Fibroblast of pulmonary artery (primary cell): ENCODE results near the gene USP25.

ENCODE experiments used
- DNase-seq: peaks from one replicate; pipeline ENCODE4 v3.0.0-alpha.2; 2010; ENCODE audit warnings: low read depth
- H3K4me3 ChIP-seq: replicated peaks from 2 replicates; pipeline ENCODE4 v1.5.1; 2011; ENCODE audit warnings: low read depth, mild to moderate bottlenecking, control low read depth, low read length, moderate library complexity
- TF ChIP-seq, protein P1 (sequence below): IDR thresholded peaks from 2 replicates; pipeline ENCODE4 v1.5.1; 2011; ENCODE audit warnings: mild to moderate bottlenecking, control low read depth, low read length, inconsistent platforms; ENCODE audit errors: missing control alignments

The USP25 gene

DNA sequence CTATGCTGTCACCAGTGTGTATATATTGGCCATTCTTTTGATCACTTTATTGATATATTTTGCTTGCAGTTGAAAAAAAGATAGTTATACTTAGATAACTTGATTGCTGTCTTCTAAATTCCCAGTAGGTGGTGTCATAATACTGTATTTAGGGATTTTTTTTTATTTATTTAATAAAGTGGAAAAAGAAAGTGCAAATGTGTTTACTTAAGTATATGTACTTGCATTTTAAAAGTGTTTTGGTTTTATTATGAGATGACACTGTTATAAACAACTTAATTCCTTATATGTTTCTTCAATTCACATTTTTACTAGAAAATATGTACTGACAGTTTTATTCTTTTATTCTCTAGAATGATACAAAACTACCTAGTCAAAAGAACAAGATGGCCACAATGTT is 164.8 kb downstream of the USP25 start:
- DNase-seq, result peak; percentile 51
- no peak overlapping the region for H3K4me3 ChIP-seq
- TF ChIP-seq, protein P1, sequence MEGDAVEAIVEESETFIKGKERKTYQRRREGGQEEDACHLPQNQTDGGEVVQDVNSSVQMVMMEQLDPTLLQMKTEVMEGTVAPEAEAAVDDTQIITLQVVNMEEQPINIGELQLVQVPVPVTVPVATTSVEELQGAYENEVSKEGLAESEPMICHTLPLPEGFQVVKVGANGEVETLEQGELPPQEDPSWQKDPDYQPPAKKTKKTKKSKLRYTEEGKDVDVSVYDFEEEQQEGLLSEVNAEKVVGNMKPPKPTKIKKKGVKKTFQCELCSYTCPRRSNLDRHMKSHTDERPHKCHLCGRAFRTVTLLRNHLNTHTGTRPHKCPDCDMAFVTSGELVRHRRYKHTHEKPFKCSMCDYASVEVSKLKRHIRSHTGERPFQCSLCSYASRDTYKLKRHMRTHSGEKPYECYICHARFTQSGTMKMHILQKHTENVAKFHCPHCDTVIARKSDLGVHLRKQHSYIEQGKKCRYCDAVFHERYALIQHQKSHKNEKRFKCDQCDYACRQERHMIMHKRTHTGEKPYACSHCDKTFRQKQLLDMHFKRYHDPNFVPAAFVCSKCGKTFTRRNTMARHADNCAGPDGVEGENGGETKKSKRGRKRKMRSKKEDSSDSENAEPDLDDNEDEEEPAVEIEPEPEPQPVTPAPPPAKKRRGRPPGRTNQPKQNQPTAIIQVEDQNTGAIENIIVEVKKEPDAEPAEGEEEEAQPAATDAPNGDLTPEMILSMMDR, result peak; percentile 36

DNA sequence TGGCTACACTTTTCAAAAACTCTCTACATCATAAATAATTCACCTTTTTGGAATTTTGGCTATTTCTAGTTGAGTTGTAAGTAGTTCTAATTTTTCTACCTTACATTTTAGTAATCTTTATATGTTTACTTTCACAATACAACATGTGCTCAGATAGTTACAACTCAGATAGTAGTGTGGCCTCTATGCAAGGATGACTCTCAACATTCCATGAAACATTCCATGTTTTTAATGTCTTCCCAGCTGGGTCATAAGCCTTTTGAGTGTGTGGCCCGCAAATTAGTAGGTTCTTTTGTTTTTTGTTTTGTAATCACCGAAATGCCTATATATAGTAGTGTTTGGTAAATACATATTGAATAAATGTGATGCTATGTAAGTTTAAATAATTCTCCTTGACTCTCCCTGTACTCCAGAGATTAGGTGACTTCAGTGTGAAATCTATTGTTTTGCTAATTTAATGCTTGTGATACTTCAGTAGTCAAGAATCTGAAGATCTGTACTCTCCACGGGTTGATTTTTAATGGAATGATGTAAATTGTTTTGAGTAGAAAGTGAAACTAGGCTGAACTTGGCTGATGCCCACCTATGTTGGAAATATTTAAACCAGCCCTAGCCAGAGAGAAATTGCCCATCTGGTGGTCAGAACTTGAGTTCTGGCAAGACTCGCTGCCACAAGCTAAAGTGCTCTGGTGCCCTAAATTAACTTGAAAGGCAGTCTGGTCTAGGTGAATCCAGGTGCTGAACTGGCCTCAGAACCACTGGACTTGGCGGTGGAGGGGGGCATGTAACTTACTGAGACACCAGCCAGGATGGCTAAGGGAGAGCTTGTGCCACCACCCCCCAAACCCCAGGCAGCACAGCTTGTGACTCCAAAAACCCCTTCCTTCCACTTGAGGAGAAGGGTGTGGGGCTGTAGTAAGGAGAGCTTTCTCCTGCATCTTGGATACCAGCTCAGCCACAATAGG is 165.6 kb downstream of the USP25 start:
- no peak overlapping the region for H3K4me3 ChIP-seq
- TF ChIP-seq, protein P1, result no peak
- DNase-seq, result peak; percentile 7

DNA sequence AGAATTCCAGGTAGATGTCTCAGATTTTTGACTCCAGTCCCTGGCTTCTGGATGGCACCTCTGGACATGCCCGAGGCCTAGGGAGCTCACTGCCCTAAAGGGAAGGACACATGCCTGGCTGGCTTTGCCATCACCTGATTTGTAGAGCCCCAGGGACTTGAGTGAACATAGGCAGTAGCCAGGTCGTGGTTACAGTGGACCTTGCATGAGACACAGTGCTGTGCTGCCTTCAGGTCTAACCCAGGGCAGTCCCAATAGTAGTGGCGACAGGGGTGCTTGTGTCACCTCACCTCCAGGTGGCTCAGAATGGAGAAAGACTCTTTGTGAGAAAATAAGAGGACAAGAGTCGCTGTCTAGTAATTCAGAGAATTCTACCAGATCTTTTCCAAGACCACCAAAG is 166.7 kb downstream of the USP25 start:
- no peak overlapping the region for H3K4me3 ChIP-seq
- TF ChIP-seq, protein P1, result no peak
- no peak for DNase-seq

DNA sequence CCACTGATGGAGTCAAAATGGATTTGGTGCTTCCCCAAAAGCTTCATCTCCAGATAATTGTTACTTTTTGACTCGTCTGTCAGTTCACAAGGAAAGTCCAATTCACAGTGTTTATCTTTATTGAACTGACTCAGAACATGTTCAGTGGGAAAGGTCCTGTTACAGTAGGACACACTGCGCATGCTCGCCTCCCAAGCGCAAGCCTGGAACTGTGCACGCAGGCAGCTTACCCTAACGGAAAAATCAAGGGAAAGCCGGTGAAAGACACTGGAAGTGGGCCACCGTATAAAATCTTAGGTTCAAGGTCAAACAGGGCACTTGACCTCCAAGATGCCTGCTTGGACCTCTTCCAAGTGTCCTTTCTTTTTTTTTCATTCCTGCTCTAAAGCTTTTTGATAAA is 174.6 kb downstream of the USP25 start:
- no peak overlapping the region for H3K4me3 ChIP-seq
- TF ChIP-seq, protein P1, result no peak
- no peak for DNase-seq

DNA sequence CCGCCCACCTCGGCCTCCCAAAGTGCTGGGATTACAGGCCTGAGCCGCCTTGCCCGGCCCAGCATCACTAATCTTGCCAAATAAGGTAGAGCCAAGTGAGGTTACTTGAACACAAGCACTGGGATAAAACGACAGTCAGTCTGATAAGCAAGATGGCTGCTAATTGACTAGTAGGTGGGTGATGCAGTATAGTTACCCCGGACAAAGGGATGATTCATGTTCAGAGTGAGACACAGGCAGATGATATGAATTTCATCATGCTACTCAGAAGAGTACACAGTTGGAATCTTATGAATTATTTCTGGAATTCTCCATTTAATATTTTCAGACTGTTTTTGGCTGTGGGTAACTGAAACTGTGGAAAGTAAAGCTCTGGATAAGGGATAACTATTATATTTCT is 178.4 kb downstream of the USP25 start:
- DNase-seq, result peak; percentile 50

DNA sequence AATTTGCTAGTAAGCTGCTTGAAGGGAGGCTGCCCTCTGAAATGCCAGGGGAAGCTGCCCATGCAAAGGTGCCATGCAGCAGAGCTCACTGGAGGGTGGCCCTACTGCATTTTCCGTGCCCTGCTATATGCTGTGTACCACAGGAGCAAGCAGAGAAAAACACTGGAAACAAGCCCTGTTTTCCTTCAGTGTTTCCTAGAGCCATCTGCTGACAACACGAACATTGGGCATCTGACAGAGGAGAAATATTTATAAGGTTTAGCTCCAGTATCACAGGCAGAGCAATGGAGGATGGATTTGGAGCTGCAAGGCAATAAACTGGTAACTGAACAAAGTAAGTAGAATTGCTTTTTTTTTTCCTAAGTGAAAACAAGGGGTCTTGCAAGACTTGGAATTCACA is 198.4 kb downstream of the USP25 start:
- H3K4me3 ChIP-seq, result no peak overlapping the region
- TF ChIP-seq, protein P1, result no peak
- DNase-seq, result no peak

More for the DNA sequence above, 178.4 kb downstream of the USP25 start:
- no peak overlapping the region for H3K4me3 ChIP-seq
- TF ChIP-seq, protein P1, result no peak
